Kidney (tissue), 14 donors: Measurements from ENCODE around the gene HRH2. TPM values are rescaled to one million over a fixed set of nuclear protein-coding genes. Genes with fewer than 3 reads are reported as not detected.

ENCODE experiments used
- DNase-seq, 5 donors: peaks; one replicate each; pipeline ENCODE4 v3.0.0-alpha.2; 2013 to 2020
- FAIRE-seq: peaks from 2 replicates; lab custom pipeline; 2012; peaks lifted over from hg19 to GRCh38; lab: Jason Lieb, UNC
- H3K27ac ChIP-seq, 2 donors: one replicate each; pipeline ENCODE4 v1.7.0; 2013; ENCODE audit warnings: low read depth in 2 of 2, low read length in 2 of 2, inconsistent platforms in 1 of 2
- H3K27me3 ChIP-seq: one replicate; pipeline ENCODE4 v1.7.1; 2013; ENCODE audit warnings: low read length, inconsistent platforms; ENCODE audit not compliant: control insufficient read depth, insufficient read depth
- H3K36me3 ChIP-seq, 3 donors: one replicate each; pipeline versions ENCODE4 v1.7.0 to v1.7.1; 2013; ENCODE audit warnings: low read length in 3 of 3, control low read depth in 1 of 3, inconsistent platforms in 1 of 3; ENCODE audit not compliant: insufficient read depth in 3 of 3, control insufficient read depth in 2 of 3
- H3K4me1 ChIP-seq, 3 donors: one replicate each; pipeline versions ENCODE4 v1.7.0 to v1.7.1; 2013; ENCODE audit warnings: low read length in 3 of 3, inconsistent platforms in 1 of 3, low read depth in 1 of 3; ENCODE audit not compliant: control insufficient read depth in 2 of 3, insufficient read depth in 2 of 3
- H3K4me3 ChIP-seq, 3 donors: one replicate each; pipeline versions ENCODE4 v1.7.0 to v1.8.1; 2013; ENCODE audit warnings: low read length in 3 of 3, control low read depth in 1 of 3, inconsistent platforms in 1 of 3
- H3K9ac ChIP-seq, 3 donors: one replicate each; pipeline versions ENCODE4 v1.7.0 to v1.7.1; 2013; ENCODE audit warnings: low read length in 3 of 3, control low read depth in 1 of 3, inconsistent platforms in 1 of 3
- H3K9me3 ChIP-seq, 3 donors: one replicate each; pipeline versions ENCODE4 v1.7.0 to v1.7.1; 2013; ENCODE audit warnings: low read length in 3 of 3, control low read depth in 1 of 3, inconsistent platforms in 1 of 3; ENCODE audit not compliant: control insufficient read depth in 2 of 3, insufficient read depth in 1 of 3
- CTCF ChIP-seq: IDR thresholded peaks from 3 replicates; pipeline ENCODE4 v1.5.1; 2012; ENCODE audit warnings: mild to moderate bottlenecking, moderate library complexity, borderline replicate concordance; ENCODE audit not compliant: insufficient read depth; ENCODE audit errors: extremely low read depth
- intact Hi-C: fragments of 100-400 bp; cut with DNase I; formaldehyde crosslinking; loops from one replicate; pipeline ENCODE4 v1.11.1; 2022
- polyA plus RNA-seq: library from polyadenylated mRNA; stranded (reverse); fragments of 350-450 nt; fragmentation: Illumina TruSeq; extraction: RNeasy Lipid Tissue Mini Kit (QIAGEN cat#74804); gene quantifications from one replicate; pipeline ENCODE4 v1.2.3, GENCODE V29; 2014; ENCODE audit warnings: low read depth, low replicate concordance; ENCODE audit not compliant: insufficient read depth
- total RNA-seq: library from RNA; stranded (reverse); fragmentation: NEBNext Ultra II Directional; extraction: Animal tissue kit (Norgen Biotek cat#: 25700); gene quantifications from one replicate; pipeline ENCODE4 v1.2.1, GENCODE V29; 2021
- donor health status: control.
- donor health status: control.
- donor health status: control.
- donor health status: control.
- donor health status: control.
- donor health status: DM: yes; HTN: yes; CAD: no.
- donor health status: Normal renal cell carcinoma (clear cell type).

The HRH2 gene
- total and polyA plus RNA-seq, 2 donors from 2014 or later: 1.9 to 10.6 TPM

GRCh38 chr5:175729829-175730277 lies 72.0 kb downstream of the HRH2 start:
- H3K27me3 ChIP-seq: no peaks in the 10 kb centered on the region
- FAIRE-seq: peak; percentile 6

GRCh38 chr5:175731172-175731571 lies 73.3 kb downstream of the HRH2 start:
- TF ChIP-seq CTCF: no peak
- no peaks in the 10 kb centered on the region for H3K9me3 ChIP-seq
- DNase-seq (peak in 1 of 5 donors; percentile 29), FAIRE-seq (no peak)
- intact Hi-C loops: no loop called here
- H3K36me3 ChIP-seq: no peaks in the 10 kb centered on the region
- H3K9ac ChIP-seq: no peak overlapping the region
- H3K27me3 ChIP-seq: no peaks in the 10 kb centered on the region
- no peak overlapping the region for H3K4me3 ChIP-seq
- peaks cover 0 to 2% (median 0%) of the 10 kb centered on the region in 3 donors for H3K4me1 ChIP-seq
- no peak overlapping the region for H3K27ac ChIP-seq

More at GRCh38 chr5:175729829-175730277, 72.0 kb downstream of the HRH2 start:
- H3K4me1 ChIP-seq: peaks cover 0 to 2% (median 0%) of the 10 kb centered on the region in 3 donors
- no peaks in the 10 kb centered on the region for H3K36me3 ChIP-seq
- no peak overlapping the region for H3K9ac ChIP-seq
- DNase-seq: peak; percentile 94 to 97 (median 95)
- H3K9me3 ChIP-seq: no peaks in the 10 kb centered on the region
- peak; percentile 95 for TF ChIP-seq CTCF
- intact Hi-C loops: no loop called here
- H3K4me3 ChIP-seq: no peak overlapping the region
- no peak overlapping the region for H3K27ac ChIP-seq

- no peak for FAIRE-seq
These were observed 74.0 kb downstream of the HRH2 start for GRCh38 chr5:175731756-175732465.

More at GRCh38 chr5:175731756-175732465, 74.0 kb downstream of the HRH2 start:
- Histone ChIP-seq H3K36me3 (no peaks in the 10 kb centered on the region), H3K9me3 (no peaks in the 10 kb centered on the region), H3K4me1 (peaks cover 0 to 2% (median 0%) of the 10 kb centered on the region in 3 donors), H3K27me3 (no peaks in the 10 kb centered on the region), H3K27ac (no peak overlapping the region), H3K9ac (no peak overlapping the region), H3K4me3 (no peak overlapping the region)
- intact Hi-C loops: no loop called here
- peak in 1 of 5 donors; percentile 8 for DNase-seq
- no peak for TF ChIP-seq CTCF
